ENCODE measurements around the gene ASF1B.

The ASF1B gene

DNA sequence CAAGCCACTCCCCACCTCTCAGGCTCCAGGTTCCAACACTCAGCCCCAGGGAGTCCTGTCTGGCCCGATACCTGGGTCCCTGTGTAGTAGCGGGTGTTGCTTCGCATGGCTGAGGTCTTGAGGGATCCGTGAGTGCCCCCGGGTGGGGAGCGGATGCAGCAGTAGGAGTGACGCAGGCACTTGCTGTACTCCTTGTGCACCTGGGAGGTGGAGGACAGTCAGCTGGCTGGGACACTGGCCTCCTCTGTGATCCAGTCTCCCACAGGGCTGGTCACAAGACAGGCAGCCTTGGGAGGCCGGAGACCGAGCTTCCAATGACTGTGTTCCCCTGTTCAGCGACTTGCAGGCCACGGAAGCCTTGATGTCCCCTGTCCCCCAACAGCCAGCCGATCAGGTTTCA lies 16.3 kb upstream of the ASF1B start:
- DNase-seq (ENCODE audit: low spot score): no peak
- in situ Hi-C loops (cut with MboI; ENCODE audit: low pct_unique_long_range_greater_than_20kb, low sequenced_read_pairs, unreplicated experiment): no loop called here
- TF ChIP-seq, protein P1, sequence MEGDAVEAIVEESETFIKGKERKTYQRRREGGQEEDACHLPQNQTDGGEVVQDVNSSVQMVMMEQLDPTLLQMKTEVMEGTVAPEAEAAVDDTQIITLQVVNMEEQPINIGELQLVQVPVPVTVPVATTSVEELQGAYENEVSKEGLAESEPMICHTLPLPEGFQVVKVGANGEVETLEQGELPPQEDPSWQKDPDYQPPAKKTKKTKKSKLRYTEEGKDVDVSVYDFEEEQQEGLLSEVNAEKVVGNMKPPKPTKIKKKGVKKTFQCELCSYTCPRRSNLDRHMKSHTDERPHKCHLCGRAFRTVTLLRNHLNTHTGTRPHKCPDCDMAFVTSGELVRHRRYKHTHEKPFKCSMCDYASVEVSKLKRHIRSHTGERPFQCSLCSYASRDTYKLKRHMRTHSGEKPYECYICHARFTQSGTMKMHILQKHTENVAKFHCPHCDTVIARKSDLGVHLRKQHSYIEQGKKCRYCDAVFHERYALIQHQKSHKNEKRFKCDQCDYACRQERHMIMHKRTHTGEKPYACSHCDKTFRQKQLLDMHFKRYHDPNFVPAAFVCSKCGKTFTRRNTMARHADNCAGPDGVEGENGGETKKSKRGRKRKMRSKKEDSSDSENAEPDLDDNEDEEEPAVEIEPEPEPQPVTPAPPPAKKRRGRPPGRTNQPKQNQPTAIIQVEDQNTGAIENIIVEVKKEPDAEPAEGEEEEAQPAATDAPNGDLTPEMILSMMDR (IDR thresholded peaks at IDR 0.05; ENCODE audit: extremely low read depth, insufficient read depth, missing control alignments): no peak

DNA sequence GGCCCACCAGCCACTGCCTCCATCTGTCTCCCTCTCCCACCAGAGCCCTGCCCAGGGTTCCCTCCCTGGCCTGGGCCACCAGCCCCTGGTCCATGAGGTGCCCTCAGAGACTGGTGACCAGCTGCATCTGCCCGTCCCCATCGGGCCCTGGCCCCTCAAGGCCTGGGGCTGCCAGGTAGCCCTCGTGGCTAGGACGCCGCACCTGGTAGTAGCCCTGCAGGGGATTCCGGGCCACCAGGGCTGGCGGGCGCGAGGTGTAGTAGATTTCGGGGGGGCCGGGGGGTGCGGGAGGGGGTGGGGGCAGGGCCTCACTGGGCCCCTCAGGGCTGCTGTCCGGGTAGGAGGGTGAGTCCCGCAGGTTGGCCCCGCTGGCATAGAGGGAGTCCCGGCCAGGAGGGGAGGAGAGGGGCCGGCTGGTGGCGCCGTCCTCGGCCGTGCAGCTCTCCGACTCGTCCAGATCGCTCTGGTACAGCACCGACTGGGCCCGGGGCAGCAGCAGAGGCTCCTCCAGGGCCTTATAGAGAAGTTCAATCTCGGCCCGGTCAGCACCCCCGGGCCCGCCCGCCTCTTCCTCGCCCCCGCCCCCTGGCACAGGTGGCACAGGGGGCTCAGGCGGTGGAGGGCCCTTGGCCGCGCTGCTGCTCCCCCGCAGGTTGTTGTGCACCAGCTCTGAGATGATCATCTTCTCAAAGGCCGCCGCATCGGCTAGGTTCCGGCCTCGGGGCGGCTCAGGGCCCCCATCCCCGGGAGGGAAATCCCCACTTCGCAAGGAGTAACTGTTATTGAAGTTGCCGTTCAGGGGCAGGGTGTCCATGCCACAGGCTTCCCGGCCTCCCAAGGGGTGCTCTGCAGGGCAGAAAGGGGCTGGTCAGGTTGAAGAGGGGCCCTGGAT lies 14.6 kb upstream of the ASF1B start:
- no peak for DNase-seq (ENCODE audit: low spot score)
- in situ Hi-C loops (cut with MboI; ENCODE audit: low pct_unique_long_range_greater_than_20kb, low sequenced_read_pairs, unreplicated experiment): no loop called here
- TF ChIP-seq, protein P1 (IDR thresholded peaks at IDR 0.05; ENCODE audit: extremely low read depth, insufficient read depth, missing control alignments): no peak

DNA sequence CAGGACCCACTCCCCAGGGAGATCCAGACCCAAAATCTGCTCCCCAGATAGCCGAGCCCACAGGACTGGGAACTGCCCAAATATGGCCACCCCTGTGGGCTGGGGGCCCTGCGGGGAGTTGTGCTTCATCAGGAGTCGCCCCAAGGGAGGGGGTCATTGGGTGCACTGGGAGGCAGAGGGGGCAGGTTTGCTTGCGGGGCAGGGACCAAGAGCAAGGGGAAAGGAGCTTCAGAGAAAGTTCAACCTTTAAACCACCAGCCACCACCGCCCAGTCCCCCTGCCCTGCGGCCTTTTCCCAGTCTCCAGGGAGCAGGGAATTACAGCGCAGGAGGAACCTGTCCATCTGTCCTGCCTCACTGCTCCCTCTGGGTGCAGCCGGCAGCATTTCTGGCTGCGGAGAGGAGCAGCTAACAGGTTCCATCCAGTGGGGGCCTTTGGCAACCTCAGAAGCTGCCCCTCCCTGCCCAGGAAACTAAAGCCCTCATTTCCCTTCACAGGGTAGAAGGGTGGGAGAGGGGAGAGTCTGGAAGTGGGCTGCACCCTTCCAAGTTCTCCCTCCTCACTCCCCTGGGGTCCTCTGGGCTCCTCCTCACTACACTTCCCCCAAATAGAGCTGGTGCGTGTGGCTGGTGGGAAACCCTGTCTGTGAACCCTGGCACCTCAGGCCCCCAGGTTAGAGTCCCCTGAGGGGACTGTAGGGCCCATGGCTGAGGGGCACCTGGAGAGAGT lies 13.8 kb upstream of the ASF1B start:
- in situ Hi-C loops (cut with MboI; ENCODE audit: low pct_unique_long_range_greater_than_20kb, low sequenced_read_pairs, unreplicated experiment): no loop called here
- TF ChIP-seq, protein P1 (IDR thresholded peaks at IDR 0.05; ENCODE audit: extremely low read depth, insufficient read depth, missing control alignments): no peak
- DNase-seq (ENCODE audit: low spot score): no peak

DNA sequence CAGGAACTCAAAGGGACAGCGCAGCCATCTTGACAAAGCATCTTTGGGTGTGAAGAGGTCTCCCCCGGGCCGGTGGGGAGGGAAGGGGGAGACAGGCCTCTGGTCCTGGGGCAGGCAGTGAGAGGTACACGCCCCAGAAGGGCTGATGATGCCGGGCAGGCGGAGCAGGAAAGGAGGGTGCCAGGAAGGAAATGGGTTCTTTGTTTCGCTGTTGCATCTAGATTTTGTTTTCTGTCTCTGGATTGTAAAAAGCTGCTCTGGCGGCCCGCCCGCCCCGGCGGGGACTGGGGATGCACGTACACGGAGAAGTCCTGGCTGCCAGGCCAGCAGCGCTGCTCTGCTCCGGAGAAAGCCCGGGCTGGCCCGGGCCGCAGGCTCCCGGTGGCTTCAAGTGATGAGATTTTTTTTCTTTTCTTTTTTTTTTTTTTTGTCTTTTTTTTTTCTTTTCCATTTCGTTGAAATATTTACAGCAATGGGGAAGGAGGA lies 13.2 kb upstream of the ASF1B start:
- in situ Hi-C loops (cut with MboI; ENCODE audit: low pct_unique_long_range_greater_than_20kb, low sequenced_read_pairs, unreplicated experiment): no loop called here
- no peak for DNase-seq (ENCODE audit: low spot score)
- TF ChIP-seq, protein P1 (IDR thresholded peaks at IDR 0.05; ENCODE audit: extremely low read depth, insufficient read depth, missing control alignments): no peak

DNA sequence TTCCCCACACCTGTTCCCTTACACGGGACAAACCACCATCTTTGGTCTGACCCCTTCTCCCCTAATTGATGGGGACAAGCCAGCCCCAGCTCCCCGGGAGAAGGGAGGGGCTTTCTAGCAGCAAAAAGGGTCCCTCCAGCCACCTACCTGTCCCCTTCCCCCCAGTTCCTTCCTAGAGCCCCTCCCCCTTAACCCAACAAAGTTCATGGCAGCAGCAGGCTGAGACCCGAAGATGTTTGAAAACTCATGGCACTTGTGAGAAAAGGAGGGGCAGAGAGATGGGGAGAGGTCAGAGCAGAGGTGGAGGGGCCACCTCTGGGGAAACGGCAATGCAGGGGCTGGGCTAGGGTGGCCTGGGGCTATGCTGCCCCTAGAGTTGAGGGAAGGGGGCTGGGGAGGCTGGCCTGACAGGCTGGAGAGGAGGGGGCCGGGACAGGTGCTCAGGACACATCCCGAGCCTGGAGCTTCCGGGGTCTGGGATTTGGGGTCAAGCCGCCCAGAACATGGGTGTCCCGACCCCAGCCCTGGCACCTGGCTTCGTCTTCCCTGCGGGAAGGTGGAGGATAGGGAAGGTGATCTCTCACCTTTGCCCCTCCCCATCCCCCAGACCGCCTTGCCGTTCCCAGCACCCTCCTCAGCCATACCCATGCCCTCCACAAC lies 12.5 kb upstream of the ASF1B start:
- TF ChIP-seq, protein P1 (IDR thresholded peaks at IDR 0.05; ENCODE audit: extremely low read depth, insufficient read depth, missing control alignments): no peak
- in situ Hi-C loops (cut with MboI; ENCODE audit: low pct_unique_long_range_greater_than_20kb, low sequenced_read_pairs, unreplicated experiment): no loop called here
- DNase-seq (ENCODE audit: low spot score): no peak
